IMR-90 (cell line): ENCODE measurements around the gene UGT1A4.

Experiments
- CEBPB ChIP-seq: IDR thresholded peaks from 2 replicates; pipeline ENCODE4 v1.6.1; 2012; ENCODE audit warnings: low read depth, low read length, improper control_type of control experiment
- CTCF ChIP-seq: conservative IDR thresholded peaks from 2 replicates; pipeline ENCODE4 v1.5.1; 2012; ENCODE audit warnings: mild to moderate bottlenecking, low read depth, low read length, improper control_type of control experiment
- ELK1 ChIP-seq: fragments of 150-350 bp; IDR thresholded peaks from 2 replicates; pipeline ENCODE4 v1.6.1; 2016; ENCODE audit warnings: low read depth, mild to moderate bottlenecking, low read length, moderate library complexity, borderline replicate concordance
- MAFK ChIP-seq: IDR thresholded peaks from 2 replicates; pipeline ENCODE4 v1.6.1; 2012; ENCODE audit warnings: low read depth, low read length, improper control_type of control experiment
- MXI1 ChIP-seq: IDR thresholded peaks from 2 replicates; pipeline ENCODE4 v1.6.1; 2012; ENCODE audit warnings: low read depth, mild to moderate bottlenecking, low read length, moderate library complexity, borderline replicate concordance
- POLR2A ChIP-seq: IDR thresholded peaks from 2 replicates; pipeline ENCODE4 v1.6.1; 2012; ENCODE audit warnings: mild to moderate bottlenecking, low read depth, low read length
- RFX5 ChIP-seq: IDR thresholded peaks from 2 replicates; pipeline ENCODE4 v1.8.0; 2012; ENCODE audit warnings: low read depth, mild to moderate bottlenecking, low read length, moderate library complexity

GRCh38 chr2:233673896-233674295 is 44.6 kb upstream of the UGT1A4 start:
- TF ChIP-seq ELK1 (no peak), MXI1 (no peak), RFX5 (no peak), CTCF (no peak), POLR2A (no peak), MAFK (no peak), CEBPB (no peak)
